NCI-H128 (cell line): ENCODE results near the gene HNRNPC.
"Not testable (repeated sequence)": the region's sequence is repeated elsewhere in the genome, so short reads cannot be mapped to it uniquely, and the experiment has no call there.

Experiments
- DNase-seq: peaks from one replicate; lab custom pipeline; 2025; ENCODE audit not compliant: unreplicated experiment; lab: John Stamatoyannopoulos, UW

Gene HNRNPC

GRCh38 chr14:21272661-21273060 is 3.4 kb upstream of the HNRNPC start:
- DNase-seq = not testable (repeated sequence)

- DNase-seq = no peak
Observed at GRCh38 chr14:21268617-21269251, 508 bp downstream of the HNRNPC start.

GRCh38 chr14:21267886-21268616 is 1.2 kb downstream of the HNRNPC start:
- DNase-seq = no peak

GRCh38 chr14:21267431-21267845 is 1.8 kb downstream of the HNRNPC start:
- no peak for DNase-seq

GRCh38 chr14:21264025-21264801 is 5.0 kb downstream of the HNRNPC start:
- DNase-seq = no peak

- DNase-seq = no peak
Observed at GRCh38 chr14:21263284-21264024, 5.8 kb downstream of the HNRNPC start.

GRCh38 chr14:21262410-21262809 is 6.8 kb downstream of the HNRNPC start:
- no peak for DNase-seq

- no peak for DNase-seq
Observed at GRCh38 chr14:21261824-21262223, 7.4 kb downstream of the HNRNPC start.

- no peak for DNase-seq
Observed at GRCh38 chr14:21258889-21259787, 10.1 kb downstream of the HNRNPC start.

- DNase-seq = no peak
Observed at GRCh38 chr14:21258005-21258888, 11.0 kb downstream of the HNRNPC start.

GRCh38 chr14:21257394-21257909 is 11.8 kb downstream of the HNRNPC start:
- no peak for DNase-seq

- no peak for DNase-seq
Observed at GRCh38 chr14:21256539-21257393, 12.5 kb downstream of the HNRNPC start.

- DNase-seq = not testable (repeated sequence)
Observed at GRCh38 chr14:21256102-21256447, 13.2 kb downstream of the HNRNPC start.

GRCh38 chr14:21255385-21256101 is 13.7 kb downstream of the HNRNPC start:
- DNase-seq = no peak

GRCh38 chr14:21252149-21252548 is 17.1 kb downstream of the HNRNPC start:
- DNase-seq = no peak

- no peak for DNase-seq
Observed at GRCh38 chr14:21251215-21251614, 18.0 kb downstream of the HNRNPC start.

- no peak for DNase-seq
Observed at GRCh38 chr14:21248739-21249411, 20.4 kb downstream of the HNRNPC start.
